GM12874 (cell line): ENCODE data around the gene TLE4.

Experiments
- TF ChIP-seq, protein P1 (sequence below): IDR thresholded peaks from 2 replicates; pipeline ENCODE4 v1.5.1; 2011; ENCODE audit warnings: low read depth, mild to moderate bottlenecking, control low read depth, low read length, moderate library complexity; ENCODE audit not compliant: insufficient read depth

The TLE4 gene

GRCh38 chr9:79741381-79741780, 169.6 kb downstream of the TLE4 start:
- TF ChIP-seq, protein P1, sequence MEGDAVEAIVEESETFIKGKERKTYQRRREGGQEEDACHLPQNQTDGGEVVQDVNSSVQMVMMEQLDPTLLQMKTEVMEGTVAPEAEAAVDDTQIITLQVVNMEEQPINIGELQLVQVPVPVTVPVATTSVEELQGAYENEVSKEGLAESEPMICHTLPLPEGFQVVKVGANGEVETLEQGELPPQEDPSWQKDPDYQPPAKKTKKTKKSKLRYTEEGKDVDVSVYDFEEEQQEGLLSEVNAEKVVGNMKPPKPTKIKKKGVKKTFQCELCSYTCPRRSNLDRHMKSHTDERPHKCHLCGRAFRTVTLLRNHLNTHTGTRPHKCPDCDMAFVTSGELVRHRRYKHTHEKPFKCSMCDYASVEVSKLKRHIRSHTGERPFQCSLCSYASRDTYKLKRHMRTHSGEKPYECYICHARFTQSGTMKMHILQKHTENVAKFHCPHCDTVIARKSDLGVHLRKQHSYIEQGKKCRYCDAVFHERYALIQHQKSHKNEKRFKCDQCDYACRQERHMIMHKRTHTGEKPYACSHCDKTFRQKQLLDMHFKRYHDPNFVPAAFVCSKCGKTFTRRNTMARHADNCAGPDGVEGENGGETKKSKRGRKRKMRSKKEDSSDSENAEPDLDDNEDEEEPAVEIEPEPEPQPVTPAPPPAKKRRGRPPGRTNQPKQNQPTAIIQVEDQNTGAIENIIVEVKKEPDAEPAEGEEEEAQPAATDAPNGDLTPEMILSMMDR: no peak

DNA sequence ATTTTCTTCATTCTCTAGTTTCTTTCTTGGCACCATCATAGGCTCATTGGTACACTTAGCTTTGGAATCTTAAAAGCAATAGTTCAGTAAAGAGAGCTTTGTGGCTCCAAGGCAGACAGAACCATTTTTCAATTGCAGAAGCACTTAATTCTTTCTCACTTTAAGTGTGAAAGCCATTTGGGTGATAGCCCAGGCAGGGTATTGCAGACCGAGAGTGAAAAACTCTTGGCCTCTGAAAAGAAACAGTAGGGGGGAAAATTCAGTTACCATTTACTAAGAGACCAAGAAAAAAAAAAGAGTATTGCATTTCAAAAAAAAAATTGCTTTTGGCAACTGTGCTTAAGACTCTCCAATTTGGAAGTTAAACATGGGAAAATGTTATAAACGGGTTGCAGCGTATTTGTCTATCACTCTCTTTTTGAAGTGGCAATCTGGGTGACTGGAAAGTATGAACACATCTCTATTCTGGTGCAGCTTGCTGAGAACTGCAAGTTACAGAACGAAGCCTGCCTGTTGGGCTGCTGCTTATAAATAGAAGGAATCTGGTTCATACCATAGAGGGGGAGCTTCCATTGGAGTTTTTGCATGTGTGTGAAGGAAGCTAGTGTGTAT, 170.5 kb downstream of the TLE4 start:
- TF ChIP-seq, protein P1: no peak

DNA sequence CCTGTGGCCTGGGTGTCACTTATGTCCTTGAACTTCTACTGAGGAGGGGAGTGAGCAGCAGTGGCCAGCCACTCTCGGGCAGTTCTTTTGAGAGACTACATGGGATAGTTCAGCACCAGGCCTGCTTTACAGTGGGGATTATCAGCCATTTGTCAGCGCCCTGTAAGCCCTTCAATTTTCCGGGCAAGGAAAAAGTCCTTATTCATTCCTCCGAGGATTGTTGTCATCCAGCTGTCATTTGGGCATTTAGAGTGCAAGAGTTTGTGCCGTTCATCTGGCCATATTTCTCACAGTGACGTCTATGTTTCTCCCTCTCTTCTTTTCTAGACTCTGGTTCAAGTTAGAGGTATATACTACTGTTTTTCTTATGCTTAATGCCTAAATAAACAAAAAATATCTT, 172.8 kb downstream of the TLE4 start:
- TF ChIP-seq, protein P1: no peak

- TF ChIP-seq, protein P1: no peak
Measured at GRCh38 chr9:79745752-79746336, 174.1 kb downstream of the TLE4 start.

DNA sequence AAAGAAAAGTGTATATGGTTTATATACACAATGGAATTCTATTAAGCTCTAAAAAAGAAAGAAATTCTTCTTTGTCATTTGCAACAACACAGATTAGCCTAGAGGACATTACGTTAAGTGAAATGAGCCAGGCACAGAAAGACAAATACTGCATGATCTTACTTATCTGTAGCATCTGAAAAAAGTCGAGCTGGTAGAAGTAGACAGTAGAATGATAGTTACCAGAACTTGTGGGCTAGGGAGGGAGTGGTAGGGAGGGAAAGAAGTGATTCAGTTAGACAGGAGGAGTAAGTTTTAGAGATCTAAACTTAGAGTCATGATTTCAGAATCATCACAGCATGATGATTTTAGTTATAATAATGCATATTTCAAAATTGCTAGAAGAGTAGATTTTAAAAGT, 184.6 kb downstream of the TLE4 start:
- TF ChIP-seq, protein P1: no peak

- TF ChIP-seq, protein P1: no peak
Measured at GRCh38 chr9:79757074-79757473, 185.3 kb downstream of the TLE4 start.

- TF ChIP-seq, protein P1: no peak
Measured at GRCh38 chr9:79757881-79758669, 186.3 kb downstream of the TLE4 start.
